ENCODE measurements around the gene ARVCF.

DNA sequence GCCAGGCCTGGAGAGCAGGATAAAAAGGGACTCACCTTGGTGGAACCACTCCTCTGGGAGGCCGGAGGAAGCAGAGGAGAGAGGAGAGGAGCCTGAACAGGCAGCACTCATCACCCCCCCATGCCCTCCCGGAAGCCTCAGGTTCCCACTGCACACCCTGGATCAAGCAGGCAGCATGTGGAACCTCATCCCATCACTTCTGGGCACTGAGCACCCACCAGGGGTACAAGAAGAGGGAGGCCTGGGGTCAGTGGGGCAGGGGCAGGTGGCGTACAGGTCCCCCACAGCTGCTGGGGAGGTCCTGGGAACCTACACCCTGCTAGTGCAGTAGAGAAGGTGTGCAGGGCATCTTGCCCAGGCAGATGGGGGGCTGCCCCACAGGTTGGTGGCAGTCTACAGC, 40.0 kb downstream of the ARVCF start:
- TF ChIP-seq EZH2 (IDR thresholded peaks at IDR 0.05; ENCODE audit: borderline replicate concordance, low read length) = no peak
- TF ChIP-seq, protein P1, sequence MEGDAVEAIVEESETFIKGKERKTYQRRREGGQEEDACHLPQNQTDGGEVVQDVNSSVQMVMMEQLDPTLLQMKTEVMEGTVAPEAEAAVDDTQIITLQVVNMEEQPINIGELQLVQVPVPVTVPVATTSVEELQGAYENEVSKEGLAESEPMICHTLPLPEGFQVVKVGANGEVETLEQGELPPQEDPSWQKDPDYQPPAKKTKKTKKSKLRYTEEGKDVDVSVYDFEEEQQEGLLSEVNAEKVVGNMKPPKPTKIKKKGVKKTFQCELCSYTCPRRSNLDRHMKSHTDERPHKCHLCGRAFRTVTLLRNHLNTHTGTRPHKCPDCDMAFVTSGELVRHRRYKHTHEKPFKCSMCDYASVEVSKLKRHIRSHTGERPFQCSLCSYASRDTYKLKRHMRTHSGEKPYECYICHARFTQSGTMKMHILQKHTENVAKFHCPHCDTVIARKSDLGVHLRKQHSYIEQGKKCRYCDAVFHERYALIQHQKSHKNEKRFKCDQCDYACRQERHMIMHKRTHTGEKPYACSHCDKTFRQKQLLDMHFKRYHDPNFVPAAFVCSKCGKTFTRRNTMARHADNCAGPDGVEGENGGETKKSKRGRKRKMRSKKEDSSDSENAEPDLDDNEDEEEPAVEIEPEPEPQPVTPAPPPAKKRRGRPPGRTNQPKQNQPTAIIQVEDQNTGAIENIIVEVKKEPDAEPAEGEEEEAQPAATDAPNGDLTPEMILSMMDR (IDR thresholded peaks at IDR 0.05; ENCODE audit: low read length) = no peak

All from OCI-LY1 (cell line).